HepG2 (cell line): ENCODE measurements around the gene UTP15. TPM values are rescaled to one million over a fixed set of nuclear protein-coding genes. Genes with fewer than 3 reads are reported as not detected.

Experiments
- CCAR2 ChIP-seq: fragments of 200-400 bp; formaldehyde crosslinking; optimal IDR thresholded peaks from 2 replicates; pipeline ENCODE3; 2018; ENCODE audit warnings: low read depth, mild to moderate bottlenecking, low read length, moderate library complexity
- DMAP1 ChIP-seq: IDR thresholded peaks from 2 replicates; pipeline ENCODE4 v1.6.1; 2016
- DR1 ChIP-seq: sonication (generic); formaldehyde crosslinking; IDR thresholded peaks from 2 replicates; pipeline ENCODE4 v1.8.0; 2021; ENCODE audit warnings: mild to moderate bottlenecking, missing genetic modification reagents, inconsistent platforms
- GTF2F1 ChIP-seq: fragments of 150-350 bp; IDR thresholded peaks from 2 replicates; pipeline ENCODE4 v1.6.1; 2014; ENCODE audit warnings: low read length
- IRX3 ChIP-seq: sonication (generic); formaldehyde crosslinking; IDR thresholded peaks from 2 replicates; pipeline ENCODE4 v1.8.1; 2023; ENCODE audit warnings: mild to moderate bottlenecking, low read depth, missing genetic modification reagents, borderline replicate concordance
- SALL2 ChIP-seq: sonication (generic); formaldehyde crosslinking; IDR thresholded peaks from 2 replicates; pipeline ENCODE4 v1.8.1; 2023; ENCODE audit warnings: mild to moderate bottlenecking, missing genetic modification reagents, inconsistent platforms
- SIN3B ChIP-seq: fragments of 150-350 bp; IDR thresholded peaks from 2 replicates; pipeline ENCODE4 v1.6.1; 2014; ENCODE audit warnings: low read length
- STAT5B ChIP-seq: sonication (generic); formaldehyde crosslinking; IDR thresholded peaks from 2 replicates; pipeline ENCODE4 v1.4.0; 2020; ENCODE audit warnings: missing genetic modification reagents
- TBX2 ChIP-seq: sonication (generic); formaldehyde crosslinking; IDR thresholded peaks from 2 replicates; pipeline ENCODE4 v1.5.0; 2020; ENCODE audit warnings: missing genetic modification reagents, mild to moderate bottlenecking, borderline replicate concordance
- TCF7 ChIP-seq: sonication (generic); IDR thresholded peaks from 2 replicates; pipeline ENCODE4 v1.6.1; 2016; ENCODE audit warnings: antibody characterized with exemption, low read depth
- TOPORS ChIP-seq: sonication (generic); formaldehyde crosslinking; IDR thresholded peaks from 2 replicates; pipeline ENCODE4 v1.8.0; 2023; ENCODE audit warnings: mild to moderate bottlenecking, missing genetic modification reagents
- TRIM24 ChIP-seq: sonication (generic); formaldehyde crosslinking; IDR thresholded peaks from 2 replicates; pipeline ENCODE4 v1.8.0; 2022; ENCODE audit warnings: mild to moderate bottlenecking, missing genetic modification reagents
- ZBTB7B ChIP-seq: sonication (generic); formaldehyde crosslinking; IDR thresholded peaks from 2 replicates; pipeline ENCODE4 v1.4.0; 2020; ENCODE audit warnings: missing genetic modification reagents
- ZNF136 ChIP-seq: sonication (generic); formaldehyde crosslinking; IDR thresholded peaks from 2 replicates; pipeline ENCODE4 v1.8.1; 2022; ENCODE audit warnings: low read depth, mild to moderate bottlenecking, moderate library complexity, missing genetic modification reagents
- ZNF251 ChIP-seq: sonication (generic); formaldehyde crosslinking; IDR thresholded peaks from 2 replicates; pipeline ENCODE4 v1.9.0; 2021; ENCODE audit warnings: mild to moderate bottlenecking, missing genetic modification reagents
- ZNF382 ChIP-seq: sonication (generic); formaldehyde crosslinking; IDR thresholded peaks from 2 replicates; pipeline ENCODE4 v1.5.0; 2020; ENCODE audit warnings: missing genetic modification reagents, mild to moderate bottlenecking, borderline replicate concordance
- ZNF431 ChIP-seq: sonication (generic); formaldehyde crosslinking; IDR thresholded peaks from 2 replicates; pipeline ENCODE4 v1.9.0; 2022; ENCODE audit warnings: missing genetic modification reagents, low read depth, mild to moderate bottlenecking, borderline replicate concordance
- ZNF569 ChIP-seq: sonication (generic); formaldehyde crosslinking; IDR thresholded peaks from 2 replicates; pipeline ENCODE4 v1.5.0; 2020; ENCODE audit warnings: mild to moderate bottlenecking, missing genetic modification reagents, moderate library complexity, borderline replicate concordance
- ZNF577 ChIP-seq: sonication (generic); formaldehyde crosslinking; IDR thresholded peaks from 2 replicates; pipeline ENCODE4 v1.4.0; 2020; ENCODE audit warnings: mild to moderate bottlenecking, low read depth, missing genetic modification reagents, borderline replicate concordance
- ZNF788 ChIP-seq: sonication (generic); formaldehyde crosslinking; IDR thresholded peaks from 2 replicates; pipeline ENCODE4 v1.5.0; 2020; ENCODE audit warnings: mild to moderate bottlenecking, missing genetic modification reagents, borderline replicate concordance
- polyA plus RNA-seq, 8 experiments: library from polyadenylated mRNA; depleted of rRNA in 3 of 8; stranded (reverse) in 7 of 8; unstranded in 1 of 8; fragments of >200 nt; fragmentation: Illumina TruSeq in 4 of 8; extraction: Trizol in 4 of 8; gene quantifications; 2 replicates each; pipeline versions ENCODE4 v1.2.1 to v1.2.3, GENCODE V29; 2011 to 2016; ENCODE audit warnings: low read depth in 4 of 8, missing spikeins in 1 of 8, mixed read lengths in 1 of 8; ENCODE audit not compliant: insufficient read depth in 1 of 8
- total RNA-seq, 5 experiments: library from RNA; depleted of rRNA; stranded (reverse); fragments of >200 nt; fragmentation: Illumina TruSeq; extraction: Trizol; gene quantifications; 2 replicates each; pipeline ENCODE4 v1.2.3, GENCODE V29; 2016; ENCODE audit warnings: low read depth in 1 of 5
- TF ChIP-seq, protein P1 (sequence below): IDR thresholded peaks from 2 replicates; pipeline ENCODE4 v1.6.1; 2016; ENCODE audit warnings: low read depth, missing genetic modification reagents, missing compliant biosample characterization
- TF ChIP-seq, protein P2 (sequence below): sonication (generic); formaldehyde crosslinking; IDR thresholded peaks from 2 replicates; pipeline ENCODE4 v1.5.0; 2020; ENCODE audit warnings: mild to moderate bottlenecking, missing genetic modification reagents
- TF ChIP-seq, protein P3 (sequence below): IDR thresholded peaks from 2 replicates; pipeline ENCODE4 v1.6.1; 2016; ENCODE audit warnings: missing genetic modification reagents, missing compliant biosample characterization

UTP15 gene
- total and polyA plus RNA-seq, 2 of the 13 experiments (the other 11 are each of a cell fraction or from before 2014, with no cell fraction given): 7.3 to 35.8 TPM

- TF ChIP-seq, protein P1, sequence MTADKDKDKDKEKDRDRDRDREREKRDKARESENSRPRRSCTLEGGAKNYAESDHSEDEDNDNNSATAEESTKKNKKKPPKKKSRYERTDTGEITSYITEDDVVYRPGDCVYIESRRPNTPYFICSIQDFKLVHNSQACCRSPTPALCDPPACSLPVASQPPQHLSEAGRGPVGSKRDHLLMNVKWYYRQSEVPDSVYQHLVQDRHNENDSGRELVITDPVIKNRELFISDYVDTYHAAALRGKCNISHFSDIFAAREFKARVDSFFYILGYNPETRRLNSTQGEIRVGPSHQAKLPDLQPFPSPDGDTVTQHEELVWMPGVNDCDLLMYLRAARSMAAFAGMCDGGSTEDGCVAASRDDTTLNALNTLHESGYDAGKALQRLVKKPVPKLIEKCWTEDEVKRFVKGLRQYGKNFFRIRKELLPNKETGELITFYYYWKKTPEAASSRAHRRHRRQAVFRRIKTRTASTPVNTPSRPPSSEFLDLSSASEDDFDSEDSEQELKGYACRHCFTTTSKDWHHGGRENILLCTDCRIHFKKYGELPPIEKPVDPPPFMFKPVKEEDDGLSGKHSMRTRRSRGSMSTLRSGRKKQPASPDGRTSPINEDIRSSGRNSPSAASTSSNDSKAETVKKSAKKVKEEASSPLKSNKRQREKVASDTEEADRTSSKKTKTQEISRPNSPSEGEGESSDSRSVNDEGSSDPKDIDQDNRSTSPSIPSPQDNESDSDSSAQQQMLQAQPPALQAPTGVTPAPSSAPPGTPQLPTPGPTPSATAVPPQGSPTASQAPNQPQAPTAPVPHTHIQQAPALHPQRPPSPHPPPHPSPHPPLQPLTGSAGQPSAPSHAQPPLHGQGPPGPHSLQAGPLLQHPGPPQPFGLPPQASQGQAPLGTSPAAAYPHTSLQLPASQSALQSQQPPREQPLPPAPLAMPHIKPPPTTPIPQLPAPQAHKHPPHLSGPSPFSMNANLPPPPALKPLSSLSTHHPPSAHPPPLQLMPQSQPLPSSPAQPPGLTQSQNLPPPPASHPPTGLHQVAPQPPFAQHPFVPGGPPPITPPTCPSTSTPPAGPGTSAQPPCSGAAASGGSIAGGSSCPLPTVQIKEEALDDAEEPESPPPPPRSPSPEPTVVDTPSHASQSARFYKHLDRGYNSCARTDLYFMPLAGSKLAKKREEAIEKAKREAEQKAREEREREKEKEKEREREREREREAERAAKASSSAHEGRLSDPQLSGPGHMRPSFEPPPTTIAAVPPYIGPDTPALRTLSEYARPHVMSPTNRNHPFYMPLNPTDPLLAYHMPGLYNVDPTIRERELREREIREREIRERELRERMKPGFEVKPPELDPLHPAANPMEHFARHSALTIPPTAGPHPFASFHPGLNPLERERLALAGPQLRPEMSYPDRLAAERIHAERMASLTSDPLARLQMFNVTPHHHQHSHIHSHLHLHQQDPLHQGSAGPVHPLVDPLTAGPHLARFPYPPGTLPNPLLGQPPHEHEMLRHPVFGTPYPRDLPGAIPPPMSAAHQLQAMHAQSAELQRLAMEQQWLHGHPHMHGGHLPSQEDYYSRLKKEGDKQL (CRISPR knock-in tag): no peak
- TF ChIP-seq ZNF577 (CRISPR knock-in tag) (0 out of 2 replicates have a peak, but pooled peaks have one; percentile 19), TOPORS (CRISPR knock-in tag) (no peak), STAT5B (CRISPR knock-in tag) (no peak), DR1 (CRISPR knock-in tag) (peak; percentile 8; the same call in 1 of the 2 replicates), ZNF569 (no peak), DMAP1 (CRISPR knock-in tag) (peak; percentile 88), ZNF788 (CRISPR knock-in tag) (0 out of 2 replicates have a peak, but pooled peaks have one; percentile 4), SIN3B (peak; percentile 80; the same call in 1 of the 2 replicates), CCAR2 (no peak), TRIM24 (CRISPR knock-in tag) (no peak), IRX3 (CRISPR knock-in tag) (no peak), ZBTB7B (CRISPR knock-in tag) (no peak; the same call in 1 of the 2 replicates), TCF7 (no peak), ZNF251 (CRISPR knock-in tag) (no peak), ZNF382 (CRISPR knock-in tag) (no peak), GTF2F1 (no peak), SALL2 (CRISPR knock-in tag) (no peak), ZNF136 (CRISPR knock-in tag) (no peak), ZNF431 (no peak), TBX2 (peak; percentile 77)
- TF ChIP-seq, protein P2, sequence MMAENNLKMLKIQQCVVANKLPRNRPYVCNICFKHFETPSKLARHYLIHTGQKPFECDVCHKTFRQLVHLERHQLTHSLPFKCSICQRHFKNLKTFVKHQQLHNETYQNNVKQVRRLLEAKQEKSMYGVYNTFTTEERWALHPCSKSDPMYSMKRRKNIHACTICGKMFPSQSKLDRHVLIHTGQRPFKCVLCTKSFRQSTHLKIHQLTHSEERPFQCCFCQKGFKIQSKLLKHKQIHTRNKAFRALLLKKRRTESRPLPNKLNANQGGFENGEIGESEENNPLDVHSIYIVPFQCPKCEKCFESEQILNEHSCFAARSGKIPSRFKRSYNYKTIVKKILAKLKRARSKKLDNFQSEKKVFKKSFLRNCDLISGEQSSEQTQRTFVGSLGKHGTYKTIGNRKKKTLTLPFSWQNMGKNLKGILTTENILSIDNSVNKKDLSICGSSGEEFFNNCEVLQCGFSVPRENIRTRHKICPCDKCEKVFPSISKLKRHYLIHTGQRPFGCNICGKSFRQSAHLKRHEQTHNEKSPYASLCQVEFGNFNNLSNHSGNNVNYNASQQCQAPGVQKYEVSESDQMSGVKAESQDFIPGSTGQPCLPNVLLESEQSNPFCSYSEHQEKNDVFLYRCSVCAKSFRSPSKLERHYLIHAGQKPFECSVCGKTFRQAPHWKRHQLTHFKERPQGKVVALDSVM (CRISPR knock-in tag): peak; percentile 91
- TF ChIP-seq, protein P3, sequence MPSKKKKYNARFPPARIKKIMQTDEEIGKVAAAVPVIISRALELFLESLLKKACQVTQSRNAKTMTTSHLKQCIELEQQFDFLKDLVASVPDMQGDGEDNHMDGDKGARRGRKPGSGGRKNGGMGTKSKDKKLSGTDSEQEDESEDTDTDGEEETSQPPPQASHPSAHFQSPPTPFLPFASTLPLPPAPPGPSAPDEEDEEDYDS: peak; percentile 76
These were observed at the start of gene UTP15, which contains the start of gene ANKRA2 (continued) for GRCh38 chr5:73565139-73565968.
